Endothelial cell of hepatic sinusoid (primary cell): ENCODE measurements around the gene GABRB3.

Source experiments
- in situ Hi-C: cut with HindIII; loops from 2 replicates; pipeline ENCODE4 v1.10.0; 2017; ENCODE audit warnings: low sequenced_read_pairs

Gene GABRB3

GRCh38 chr15:26772154-26773066 lies at the start of gene GABRB3:
GABRB3 (minus strand) TSS chr15:26773066.
- in situ Hi-C loops = no loop called here

GRCh38 chr15:26807517-26808427 lies 34.9 kb upstream of the GABRB3 start:
- in situ Hi-C loops = no loop called here

- in situ Hi-C loops = no loop called here
These were observed 33.7 kb upstream of the GABRB3 start for GRCh38 chr15:26806574-26806973.

- in situ Hi-C loops = no loop called here
These were observed 33.3 kb upstream of the GABRB3 start for GRCh38 chr15:26806151-26806550.

- in situ Hi-C loops = no loop called here
These were observed 32.6 kb upstream of the GABRB3 start for GRCh38 chr15:26805470-26805869.

GRCh38 chr15:26804063-26804804 lies 31.4 kb upstream of the GABRB3 start:
- in situ Hi-C loops = no loop called here

- in situ Hi-C loops = no loop called here
These were observed 17.3 kb upstream of the GABRB3 start for GRCh38 chr15:26790118-26790517.

- in situ Hi-C loops = no loop called here
These were observed 8.9 kb upstream of the GABRB3 start for GRCh38 chr15:26781816-26782215.

- in situ Hi-C loops = no loop called here
These were observed 1.1 kb upstream of the GABRB3 start for GRCh38 chr15:26773917-26774316.

GRCh38 chr15:26773067-26773877 lies 406 bp upstream of the GABRB3 start:
- in situ Hi-C loops = no loop called here

- in situ Hi-C loops = no loop called here
These were observed 1.2 kb downstream of the GABRB3 start for GRCh38 chr15:26771578-26772153.

- in situ Hi-C loops = no loop called here
These were observed 1.7 kb downstream of the GABRB3 start for GRCh38 chr15:26771168-26771567.

- in situ Hi-C loops = no loop called here
These were observed 5.6 kb downstream of the GABRB3 start for GRCh38 chr15:26767169-26767670.

- in situ Hi-C loops = no loop called here
These were observed 6.6 kb downstream of the GABRB3 start for GRCh38 chr15:26766262-26766661.

GRCh38 chr15:26759986-26760385 lies 12.9 kb downstream of the GABRB3 start:
- in situ Hi-C loops = no loop called here

- in situ Hi-C loops = no loop called here
These were observed 14.8 kb downstream of the GABRB3 start for GRCh38 chr15:26758079-26758478.

- in situ Hi-C loops = no loop called here
These were observed 15.7 kb downstream of the GABRB3 start for GRCh38 chr15:26757141-26757540.

- in situ Hi-C loops = loop anchor here (25.0 kb wide), 1 partner anchor 92 kb away; no protein-coding TSS in a partner anchor
These were observed 28.0 kb downstream of the GABRB3 start for GRCh38 chr15:26744894-26745293.

GRCh38 chr15:26739791-26740190 lies 33.1 kb downstream of the GABRB3 start:
- in situ Hi-C loops = loop anchor here (25.0 kb wide), 1 partner anchor 98 kb away; no protein-coding TSS in a partner anchor
